ENCODE results near the gene WDFY4.

WDFY4 gene

GRCh38 chr10:48811461-48811860 is 126.8 kb downstream of the WDFY4 start:
- Histone ChIP-seq H3K9me3 (no peaks in the 10 kb centered on the region), H3K4me3 (ENCODE audit: low read depth, low read length) (no peak overlapping the region), H3K4me1 (no peaks in the 10 kb centered on the region), H3K27me3 (no peaks in the 10 kb centered on the region), H3K36me3 (no peaks in the 10 kb centered on the region)
- no peak for TF ChIP-seq CTCF (IDR thresholded peaks at IDR 0.05; ENCODE audit: low read depth, low read length)
- DNase-seq = no peak

- H3K9me3 ChIP-seq = no peaks in the 10 kb centered on the region
- no peaks in the 10 kb centered on the region for H3K36me3 ChIP-seq
- TF ChIP-seq CTCF (IDR thresholded peaks at IDR 0.05; ENCODE audit: low read depth, low read length) = no peak
Measured at GRCh38 chr10:48811917-48812316, 127.2 kb downstream of the WDFY4 start.

GRCh38 chr10:48813291-48813690 is 128.6 kb downstream of the WDFY4 start:
- Histone ChIP-seq H3K4me1 (no peaks in the 10 kb centered on the region), H3K36me3 (no peaks in the 10 kb centered on the region), H3K27me3 (no peaks in the 10 kb centered on the region), H3K4me3 (ENCODE audit: low read depth, low read length) (no peak overlapping the region), H3K9me3 (no peaks in the 10 kb centered on the region)
- no peak for DNase-seq
- TF ChIP-seq CTCF (IDR thresholded peaks at IDR 0.05; ENCODE audit: low read depth, low read length) = no peak

More at GRCh38 chr10:48811917-48812316, 127.2 kb downstream of the WDFY4 start:
- Histone ChIP-seq H3K4me3 (ENCODE audit: low read depth, low read length) (no peak overlapping the region), H3K4me1 (no peaks in the 10 kb centered on the region), H3K27me3 (no peaks in the 10 kb centered on the region)
- no peak for DNase-seq

- Histone ChIP-seq H3K4me1 (no peaks in the 10 kb centered on the region), H3K4me3 (ENCODE audit: low read depth, low read length) (no peak overlapping the region), H3K27me3 (no peaks in the 10 kb centered on the region), H3K9me3 (no peaks in the 10 kb centered on the region), H3K36me3 (no peaks in the 10 kb centered on the region)
- no peak for DNase-seq
- no peak for TF ChIP-seq CTCF (IDR thresholded peaks at IDR 0.05; ENCODE audit: low read depth, low read length)
Measured at GRCh38 chr10:48813825-48814224, 129.2 kb downstream of the WDFY4 start.

- no peak overlapping the region for H3K4me3 ChIP-seq (ENCODE audit: low read depth, low read length)
- no peaks in the 10 kb centered on the region for H3K4me1 ChIP-seq
- no peaks in the 10 kb centered on the region for H3K36me3 ChIP-seq
- no peaks in the 10 kb centered on the region for H3K27me3 ChIP-seq
- DNase-seq = no peak
- TF ChIP-seq CTCF (IDR thresholded peaks at IDR 0.05; ENCODE audit: low read depth, low read length) = no peak
- no peaks in the 10 kb centered on the region for H3K9me3 ChIP-seq
Measured at GRCh38 chr10:48814933-48815332, 130.3 kb downstream of the WDFY4 start.

- Histone ChIP-seq H3K9me3 (no peaks in the 10 kb centered on the region), H3K27me3 (no peaks in the 10 kb centered on the region), H3K4me3 (ENCODE audit: low read depth, low read length) (no peak overlapping the region), H3K36me3 (no peaks in the 10 kb centered on the region), H3K4me1 (no peaks in the 10 kb centered on the region)
- DNase-seq = no peak
- no peak for TF ChIP-seq CTCF (IDR thresholded peaks at IDR 0.05; ENCODE audit: low read depth, low read length)
Measured at GRCh38 chr10:48817141-48817540, 132.5 kb downstream of the WDFY4 start.
